Activated T-helper 1 cell treated with anti-CD3 and anti-CD28 coated beads, Interleukin-12 subunit alpha, Interleukin-12 subunit beta, Interleukin-2, Interleukin-4 antibody, amounts not matched to agents 30 ng/mL and 10 ng/mL and 1 ng/mL, durations not matched to agents 14 hours and 24 hours and 36 hours (primary cell): ENCODE results near the gene OR7A5. TPM values are rescaled to one million over a fixed set of nuclear protein-coding genes. Genes with fewer than 3 reads are reported as not detected.
"Not testable (repeated sequence)": the region's sequence is repeated elsewhere in the genome, so short reads cannot be mapped to it uniquely, and the experiment has no call there.

ENCODE experiments used
- DNase-seq: peaks from one replicate; pipeline ENCODE4 v3.0.0; 2021; ENCODE audit warnings: low spot score
- H3K27ac Mint-ChIP-seq: one replicate; pipeline ENCODE4 v1.8.0; 2021; ENCODE audit warnings: mild to moderate bottlenecking, mixed read lengths
- H3K27me3 Mint-ChIP-seq: one replicate; pipeline ENCODE4 v1.8.0; 2022; ENCODE audit warnings: mild to moderate bottlenecking, moderate library complexity, mixed read lengths; ENCODE audit not compliant: insufficient read depth
- H3K36me3 Mint-ChIP-seq: one replicate; pipeline ENCODE4 v1.8.0; 2021; ENCODE audit warnings: low read depth, mixed read lengths
- H3K4me1 Mint-ChIP-seq: one replicate; pipeline ENCODE4 v1.8.0; 2021; ENCODE audit warnings: low read depth, mixed read lengths
- H3K4me3 Mint-ChIP-seq: one replicate; pipeline ENCODE4 v1.8.0; 2021; ENCODE audit warnings: mild to moderate bottlenecking, moderate library complexity, mixed read lengths
- H3K9me3 Mint-ChIP-seq: one replicate; pipeline ENCODE4 v1.8.0; 2021; ENCODE audit warnings: mixed read lengths
- intact Hi-C: fragments of 100-400 bp; cut with micrococcal nuclease; formaldehyde crosslinking; loops from one replicate; pipeline ENCODE4 v1.15.1; 2024
- total RNA-seq: library from RNA; stranded (reverse); gene quantifications from 2 replicates; pipeline ENCODE4 v1.2.3, GENCODE V29; 2022

Gene OR7A5
- total RNA-seq, 1 donor from 2014 or later: not detected

DNA sequence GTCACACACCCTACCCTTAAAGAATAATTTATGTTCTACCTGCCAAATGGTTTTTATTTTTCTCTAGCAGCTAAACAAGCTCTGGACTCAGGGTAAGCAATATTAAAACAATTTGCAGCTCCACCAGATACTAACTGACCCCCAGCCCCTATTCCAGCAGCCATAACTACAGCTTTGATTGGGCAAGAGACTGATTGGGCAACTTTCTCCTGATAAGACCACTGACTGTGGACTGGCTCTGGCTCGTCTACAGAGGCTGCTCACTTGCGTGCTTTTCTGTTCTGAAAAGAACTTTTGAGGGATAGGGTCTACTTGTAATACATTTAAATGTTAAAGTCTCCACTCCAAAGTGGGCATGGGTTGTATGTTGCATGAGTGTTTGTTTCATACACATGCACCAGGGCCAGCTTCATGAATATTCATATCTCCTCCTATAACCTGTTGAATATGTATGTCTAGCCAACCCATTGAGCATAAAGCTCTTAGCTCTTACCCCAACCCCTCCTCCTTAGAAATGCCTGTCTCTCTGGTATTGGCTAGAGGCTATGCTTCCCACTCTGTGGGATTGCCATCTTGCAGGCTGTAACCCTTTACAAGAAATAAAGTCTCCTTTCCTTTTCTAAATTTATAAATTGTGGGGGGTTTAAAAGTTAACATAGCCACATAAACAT, 19.9 kb downstream of the OR7A5 start:
- Mint-ChIP-seq H3K27me3 (peaks cover 4% of the 10 kb centered on the region), H3K4me1 (no peaks in the 10 kb centered on the region), H3K36me3 (no peaks in the 10 kb centered on the region), H3K9me3 (no peaks in the 10 kb centered on the region), H3K27ac (no peak overlapping the region), H3K4me3 (no peak overlapping the region)
- intact Hi-C loops: no loop called here
- no peak for DNase-seq

DNA sequence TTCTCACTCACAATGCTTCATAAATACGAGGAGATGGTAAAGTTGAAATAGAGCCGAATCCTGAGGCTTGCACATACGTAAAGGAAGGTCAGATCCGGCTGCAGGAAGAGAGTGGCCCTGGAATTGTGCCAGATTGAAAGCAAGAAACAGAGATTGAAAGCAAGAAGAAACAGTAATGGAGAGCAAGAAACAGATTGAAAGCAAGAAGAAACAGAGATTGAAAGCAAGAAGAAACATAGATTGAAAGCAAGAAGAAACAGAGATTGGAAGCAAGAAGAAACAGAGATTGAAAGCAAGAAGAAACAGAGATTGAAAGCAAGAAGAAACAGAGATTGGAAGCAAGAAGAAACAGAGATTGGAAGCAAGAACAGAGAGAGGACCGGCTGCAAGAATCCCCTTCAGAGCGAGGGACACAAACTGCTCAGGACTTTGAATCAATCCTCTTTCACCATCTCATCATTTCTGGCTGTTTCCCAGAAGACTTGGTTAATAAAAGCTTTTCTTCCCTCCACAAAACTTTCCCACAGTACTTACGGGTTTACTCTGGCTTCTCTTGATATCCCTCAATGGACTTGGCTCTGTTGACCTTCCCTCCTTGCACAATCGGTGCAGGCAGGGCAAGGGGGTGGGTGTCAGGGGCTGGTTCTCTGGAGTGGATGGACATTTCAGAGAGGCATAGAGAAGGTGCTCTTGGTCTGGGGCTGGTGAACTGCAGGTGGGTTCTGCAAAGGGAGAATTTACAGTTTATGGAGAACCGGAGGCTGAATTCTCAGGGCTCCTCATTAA, 25.5 kb downstream of the OR7A5 start:
- Mint-ChIP-seq H3K9me3 (no peaks in the 10 kb centered on the region), H3K27ac (no peak overlapping the region), H3K4me1 (no peaks in the 10 kb centered on the region), H3K36me3 (no peaks in the 10 kb centered on the region), H3K27me3 (peaks cover 4% of the 10 kb centered on the region), H3K4me3 (no peak overlapping the region)
- no peak for DNase-seq
- intact Hi-C loops: no loop called here

DNA sequence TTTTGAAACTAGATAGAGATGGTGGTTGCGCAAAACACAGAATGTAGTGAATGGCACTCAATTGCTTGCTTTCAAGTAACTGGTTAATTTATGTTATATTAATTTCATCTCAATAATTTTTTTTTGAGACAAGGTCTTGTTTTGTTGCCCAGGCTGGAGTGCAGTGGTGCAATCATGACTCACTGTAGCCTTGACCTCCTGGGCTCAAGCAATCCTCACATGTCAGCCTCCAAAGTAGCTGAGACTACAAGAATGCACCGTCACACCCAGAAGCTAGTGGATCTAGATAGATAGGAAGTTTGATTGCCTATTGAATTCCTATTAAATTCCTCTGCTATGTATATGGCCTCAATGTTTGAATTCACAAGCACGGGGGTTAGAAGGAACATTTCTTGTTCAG, 30.2 kb downstream of the OR7A5 start:
- Mint-ChIP-seq H3K27ac (no peak overlapping the region), H3K36me3 (no peaks in the 10 kb centered on the region), H3K9me3 (no peaks in the 10 kb centered on the region), H3K4me1 (no peaks in the 10 kb centered on the region), H3K4me3 (no peak overlapping the region), H3K27me3 (peaks cover 2% of the 10 kb centered on the region)
- no peak for DNase-seq
- intact Hi-C loops: no loop called here

DNA sequence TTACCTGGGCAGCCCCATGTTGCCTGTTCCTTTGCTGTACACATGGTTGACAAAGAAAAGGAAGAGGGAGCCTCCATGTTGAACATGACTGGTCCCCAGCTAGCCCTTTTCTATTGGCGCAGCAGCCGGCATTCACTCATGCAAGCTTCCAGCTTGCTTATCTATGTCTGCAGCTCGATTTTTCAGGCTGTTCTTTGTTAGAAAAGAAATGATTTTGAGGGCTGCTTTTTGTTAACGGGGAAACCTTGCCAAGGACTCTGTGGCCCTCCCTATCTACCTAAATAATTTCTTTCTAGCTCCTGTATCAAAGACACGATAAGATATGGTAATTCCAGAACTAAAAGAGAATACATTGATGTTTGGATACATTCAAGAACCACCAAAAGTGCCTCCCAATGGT, 36.2 kb downstream of the OR7A5 start:
- Mint-ChIP-seq H3K9me3 (no peaks in the 10 kb centered on the region), H3K4me1 (no peaks in the 10 kb centered on the region), H3K27ac (no peak overlapping the region), H3K27me3 (peaks cover 5% of the 10 kb centered on the region), H3K36me3 (no peaks in the 10 kb centered on the region), H3K4me3 (no peak overlapping the region)
- intact Hi-C loops: no loop called here
- no peak for DNase-seq

DNA sequence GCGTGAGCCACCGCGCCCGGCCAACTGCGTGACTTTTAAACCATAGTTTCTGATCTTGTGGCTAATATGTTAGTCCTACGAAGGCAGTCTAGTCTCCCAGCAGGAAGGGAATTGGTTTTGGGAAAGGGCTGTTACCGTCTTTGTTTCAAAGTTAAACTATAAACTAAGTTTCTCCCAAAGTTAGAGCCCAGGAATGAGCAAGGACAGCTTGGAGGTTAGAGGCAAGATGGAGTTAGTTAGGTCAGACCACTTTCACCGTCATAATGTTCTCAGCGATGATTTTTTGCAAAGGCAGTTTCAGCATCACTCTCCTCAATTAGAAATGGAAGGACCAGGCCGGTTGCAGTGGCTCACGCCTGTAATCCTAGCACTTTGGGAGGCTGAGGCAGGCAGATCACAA, 39.0 kb downstream of the OR7A5 start:
- H3K27me3 Mint-ChIP-seq: peaks cover 5% of the 10 kb centered on the region
- intact Hi-C loops: no loop called here
- DNase-seq: no peak

DNA sequence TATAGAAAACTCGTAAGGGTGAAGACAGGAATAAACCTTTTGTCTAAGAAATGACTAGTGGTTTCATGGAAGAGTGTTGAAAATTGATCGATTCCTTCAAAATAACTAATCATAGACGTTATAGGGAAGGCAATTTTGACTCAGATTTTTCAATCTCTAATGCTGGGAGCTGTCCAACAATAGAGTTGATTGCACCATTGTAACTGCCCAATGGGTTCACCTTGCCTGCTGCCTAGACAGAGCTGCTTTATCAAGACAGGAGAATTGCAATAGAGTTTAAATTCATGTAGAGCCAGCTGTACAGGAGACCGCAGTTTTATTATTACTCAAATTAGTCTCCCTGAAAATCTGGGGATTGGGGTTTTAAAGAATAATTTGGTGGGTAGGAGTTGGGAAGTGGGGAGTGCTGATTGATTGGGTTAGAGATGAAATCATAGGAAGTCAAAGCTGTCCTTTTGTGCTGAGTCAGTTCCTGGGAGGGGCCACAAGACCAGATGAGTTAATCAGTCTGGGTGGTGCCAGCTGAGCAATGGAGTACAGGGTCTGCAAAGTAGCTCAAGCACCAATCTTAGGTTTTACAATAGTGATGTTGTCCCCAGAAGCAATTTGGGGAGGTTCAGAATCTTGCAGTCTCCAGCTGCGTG, 39.8 kb downstream of the OR7A5 start:
- peaks cover 5% of the 10 kb centered on the region for H3K27me3 Mint-ChIP-seq
- no peak overlapping the region for H3K4me3 Mint-ChIP-seq
- intact Hi-C loops: no loop called here
- DNase-seq: no peak
- no peaks in the 10 kb centered on the region for H3K36me3 Mint-ChIP-seq
- H3K27ac Mint-ChIP-seq: no peak overlapping the region
- H3K9me3 Mint-ChIP-seq: no peaks in the 10 kb centered on the region
- H3K4me1 Mint-ChIP-seq: no peaks in the 10 kb centered on the region

More for the DNA sequence above, 39.0 kb downstream of the OR7A5 start:
- Mint-ChIP-seq H3K4me1 (no peaks in the 10 kb centered on the region), H3K27ac (no peak overlapping the region), H3K36me3 (no peaks in the 10 kb centered on the region), H3K4me3 (no peak overlapping the region), H3K9me3 (no peaks in the 10 kb centered on the region)

DNA sequence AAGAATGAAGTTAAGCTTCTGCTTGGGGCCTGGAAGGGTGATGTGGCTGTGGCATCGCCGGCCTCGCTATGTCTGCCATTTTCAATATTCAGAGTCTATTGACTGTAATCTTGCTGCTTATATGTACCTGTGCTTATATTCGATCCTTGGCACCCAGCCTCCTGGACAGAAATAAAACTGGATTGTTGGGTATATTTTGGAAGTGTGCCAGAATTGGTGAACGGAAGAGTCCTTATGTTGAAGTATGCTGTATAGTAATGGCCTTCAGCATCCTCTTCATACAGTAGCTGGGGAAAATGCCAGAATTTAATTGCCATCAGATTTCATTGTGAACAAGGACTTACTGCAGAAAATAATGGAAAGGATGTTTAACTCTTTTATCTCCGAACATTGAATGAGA, 42.7 kb downstream of the OR7A5 start:
- intact Hi-C loops, H3K4me3 Mint-ChIP-seq, DNase-seq, H3K27ac Mint-ChIP-seq, H3K36me3 Mint-ChIP-seq, H3K27me3 Mint-ChIP-seq, H3K4me1 Mint-ChIP-seq, H3K9me3 Mint-ChIP-seq: not testable (repeated sequence)

DNA sequence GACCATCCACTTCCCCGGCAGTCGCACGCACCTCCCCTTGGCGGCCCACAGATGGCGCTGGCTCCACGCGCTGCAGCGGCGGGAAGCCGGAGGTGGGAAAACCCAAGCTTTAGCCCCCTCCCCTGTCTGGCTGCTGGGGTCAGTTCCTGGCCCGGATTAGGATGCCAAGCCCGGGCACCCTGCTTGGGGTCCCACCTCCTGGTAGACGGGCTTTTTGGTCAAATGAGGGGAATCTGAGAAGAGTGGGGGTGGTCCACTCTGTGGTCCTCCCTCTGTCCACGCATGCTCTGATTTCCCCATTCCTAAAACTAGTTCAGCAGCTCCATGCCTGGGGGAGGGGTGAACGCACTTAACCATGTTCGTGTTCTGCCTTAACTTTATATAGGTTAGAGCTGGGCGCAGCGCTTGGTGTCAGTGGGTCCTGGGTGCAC, 48.5 kb downstream of the OR7A5 start:
- Mint-ChIP-seq H3K36me3 (no peaks in the 10 kb centered on the region), H3K9me3 (no peaks in the 10 kb centered on the region), H3K4me1 (peaks cover 10% of the 10 kb centered on the region), H3K27ac (no peak overlapping the region), H3K27me3 (no peaks in the 10 kb centered on the region), H3K4me3 (no peak overlapping the region)
- DNase-seq: no peak
- intact Hi-C loops: no loop called here

DNA sequence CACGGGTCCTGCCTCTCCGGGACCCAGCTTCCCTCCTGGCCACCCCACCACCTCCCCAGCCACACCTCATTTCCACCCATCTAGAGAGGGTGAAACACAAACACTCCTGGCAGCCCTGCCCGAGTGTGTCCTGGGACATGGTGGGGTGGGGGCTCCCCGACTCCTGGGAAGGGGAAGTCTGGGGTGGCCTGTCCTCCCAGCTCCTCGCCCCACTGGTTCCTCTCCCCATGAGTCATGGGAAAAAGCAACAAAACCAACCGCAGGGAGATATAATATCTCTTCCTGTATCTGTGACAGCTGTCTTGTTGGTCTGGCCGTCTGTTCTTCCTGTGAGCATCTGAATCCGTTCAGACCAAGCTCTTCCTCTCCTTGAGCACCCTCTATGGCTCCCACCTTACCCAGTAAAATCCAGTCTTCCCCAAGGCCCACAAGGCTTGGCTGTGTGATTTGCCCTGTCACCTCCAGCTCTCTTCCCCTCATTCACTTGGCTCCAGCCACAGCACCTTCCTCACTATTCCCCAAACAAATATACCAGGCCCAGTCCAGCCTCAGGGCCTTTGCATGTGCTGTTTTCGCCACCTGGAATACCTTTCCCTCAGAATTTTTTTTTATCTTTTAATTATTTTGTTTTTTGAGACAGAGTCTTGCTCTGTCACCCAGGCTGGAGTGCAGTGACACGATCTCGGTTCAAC, 49.7 kb downstream of the OR7A5 start:
- intact Hi-C loops, H3K4me3 Mint-ChIP-seq, DNase-seq, H3K36me3 Mint-ChIP-seq, H3K27me3 Mint-ChIP-seq, H3K9me3 Mint-ChIP-seq: not testable (repeated sequence)
- Mint-ChIP-seq H3K27ac (peak overlapping the region; percentile 31), H3K4me1 (peaks cover 10% of the 10 kb centered on the region)

DNA sequence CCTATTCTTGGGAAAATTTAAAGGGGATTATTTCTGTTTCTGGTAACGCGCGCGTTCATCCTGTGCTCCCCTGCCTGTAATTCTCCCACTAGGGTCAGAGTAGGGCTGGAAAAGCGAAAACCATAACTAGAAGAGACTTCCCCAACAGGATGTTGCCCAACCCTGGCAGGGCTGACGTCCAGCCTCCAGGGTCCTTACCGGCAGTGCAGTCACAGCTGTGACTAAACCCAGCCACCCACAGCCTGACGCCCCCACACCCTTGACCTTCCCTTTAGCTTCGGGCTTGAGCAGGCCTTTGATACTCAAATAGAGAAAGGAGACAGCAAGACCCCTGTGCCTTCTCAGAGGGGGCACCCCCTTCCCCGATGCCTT, 50.3 kb downstream of the OR7A5 start:
- intact Hi-C loops, H3K36me3 Mint-ChIP-seq, DNase-seq, H3K4me3 Mint-ChIP-seq, H3K27me3 Mint-ChIP-seq, H3K9me3 Mint-ChIP-seq: not testable (repeated sequence)
- H3K4me1 Mint-ChIP-seq: peaks cover 10% of the 10 kb centered on the region
- peak overlapping the region; percentile 18 for H3K27ac Mint-ChIP-seq

DNA sequence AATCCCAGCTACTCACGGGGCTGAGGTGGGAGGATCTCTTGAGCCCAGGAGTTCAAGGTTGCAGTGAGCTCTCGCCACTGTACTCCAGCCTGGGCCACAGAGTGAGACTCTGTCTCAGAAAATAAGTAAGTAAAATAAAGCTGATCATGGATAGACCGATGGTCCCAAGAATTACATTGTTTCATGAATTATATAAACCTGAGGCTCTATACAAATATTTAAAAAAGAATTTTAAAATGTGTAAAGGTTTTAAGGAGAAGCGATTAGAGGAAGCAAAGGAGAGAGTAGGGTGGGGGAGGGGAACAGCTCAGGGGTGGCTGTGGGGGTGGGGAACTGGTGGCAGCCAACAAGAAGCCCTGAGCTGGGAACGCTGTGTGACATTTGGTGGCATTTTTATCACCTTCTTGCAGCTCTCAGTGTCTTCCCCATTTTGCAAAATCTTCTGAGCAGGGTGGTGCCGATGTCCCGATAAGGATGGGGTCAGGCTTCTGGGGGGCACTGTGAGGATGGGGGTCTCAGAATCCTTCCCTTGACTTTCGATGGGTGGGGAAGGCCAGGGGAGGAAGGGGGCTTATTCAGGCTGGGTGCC, 51.5 kb downstream of the OR7A5 start:
- H3K4me1 Mint-ChIP-seq: peaks cover 10% of the 10 kb centered on the region
- H3K36me3 Mint-ChIP-seq, H3K9me3 Mint-ChIP-seq, intact Hi-C loops, H3K27me3 Mint-ChIP-seq, H3K4me3 Mint-ChIP-seq, DNase-seq, H3K27ac Mint-ChIP-seq: not testable (repeated sequence)

DNA sequence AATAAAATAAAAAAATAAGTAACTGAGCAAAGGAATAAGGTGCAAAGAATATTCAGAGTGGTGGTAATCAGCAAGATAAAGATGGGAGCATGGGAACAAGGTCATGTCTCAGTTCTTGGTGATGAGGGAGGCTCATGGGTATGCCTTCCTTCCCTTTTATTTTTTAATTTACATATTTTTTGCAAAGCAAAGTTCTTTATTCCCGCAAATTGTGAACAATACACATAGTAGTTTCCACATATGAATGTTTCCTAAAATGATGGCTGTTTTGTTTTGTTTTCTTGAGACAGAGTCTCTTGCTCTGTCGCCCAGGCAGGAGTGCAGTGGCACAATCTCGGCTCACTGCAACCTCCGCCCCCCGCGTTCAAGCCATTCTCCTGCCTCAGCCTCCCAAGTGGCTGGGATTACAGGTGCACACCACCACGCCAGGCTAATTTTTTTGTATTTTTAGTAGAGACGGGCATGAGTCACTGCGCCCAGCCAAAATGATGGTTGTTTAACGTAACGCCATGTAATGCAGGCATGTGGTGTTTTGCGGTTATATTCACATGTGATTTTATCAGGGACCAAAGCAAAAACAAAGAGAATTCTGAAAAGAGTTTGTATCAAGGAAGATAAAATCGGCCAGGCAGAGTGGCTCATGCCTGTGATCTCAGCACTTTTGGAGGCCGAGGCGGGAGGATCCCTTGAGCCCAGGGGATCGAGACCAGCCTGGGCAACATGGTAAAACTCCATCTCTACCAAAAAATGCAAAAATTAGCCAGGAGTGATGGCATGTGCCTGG, 52.2 kb downstream of the OR7A5 start:
- intact Hi-C loops: no loop called here

More for the DNA sequence above, 52.2 kb downstream of the OR7A5 start:
- Mint-ChIP-seq H3K27me3 (peaks cover 2% of the 10 kb centered on the region), H3K36me3 (no peaks in the 10 kb centered on the region), H3K4me3 (no peak overlapping the region), H3K9me3 (no peaks in the 10 kb centered on the region), H3K27ac (no peak overlapping the region), H3K4me1 (peaks cover 10% of the 10 kb centered on the region)
- no peak for DNase-seq
